Measurements from ENCODE around the gene WDR45B.
A peak's percentile ranks its signal among the peaks of the same experiment; 100 is the strongest.

WDR45B gene

GRCh38 chr17:82648165-82648668, at the start of gene WDR45B:
Gene WDR45B, minus strand, starts transcription at chr17:82648444. Its CDS starts 104 bp downstream, at chr17:82648340.
- peak; percentile 72 to 89 (median 83) for DNase-seq (ENCODE audit: low read depth in 3 of 3)

DNA sequence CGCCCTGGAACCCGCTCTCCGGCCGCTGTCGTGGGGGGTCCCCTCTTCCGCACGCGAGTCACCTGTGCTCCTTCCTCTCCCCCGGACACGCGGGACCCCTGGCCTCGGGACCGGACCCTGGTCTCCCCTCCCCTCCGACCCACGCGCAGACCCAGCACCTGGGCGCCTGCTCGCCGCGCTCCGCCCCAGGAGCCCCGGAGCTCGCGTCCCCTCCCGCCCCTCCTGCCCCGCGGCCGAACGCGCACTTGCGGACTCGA, 49.5 kb upstream of the WDR45B start:
- no peak for DNase-seq (ENCODE audit: low read depth in 3 of 3)

DNA sequence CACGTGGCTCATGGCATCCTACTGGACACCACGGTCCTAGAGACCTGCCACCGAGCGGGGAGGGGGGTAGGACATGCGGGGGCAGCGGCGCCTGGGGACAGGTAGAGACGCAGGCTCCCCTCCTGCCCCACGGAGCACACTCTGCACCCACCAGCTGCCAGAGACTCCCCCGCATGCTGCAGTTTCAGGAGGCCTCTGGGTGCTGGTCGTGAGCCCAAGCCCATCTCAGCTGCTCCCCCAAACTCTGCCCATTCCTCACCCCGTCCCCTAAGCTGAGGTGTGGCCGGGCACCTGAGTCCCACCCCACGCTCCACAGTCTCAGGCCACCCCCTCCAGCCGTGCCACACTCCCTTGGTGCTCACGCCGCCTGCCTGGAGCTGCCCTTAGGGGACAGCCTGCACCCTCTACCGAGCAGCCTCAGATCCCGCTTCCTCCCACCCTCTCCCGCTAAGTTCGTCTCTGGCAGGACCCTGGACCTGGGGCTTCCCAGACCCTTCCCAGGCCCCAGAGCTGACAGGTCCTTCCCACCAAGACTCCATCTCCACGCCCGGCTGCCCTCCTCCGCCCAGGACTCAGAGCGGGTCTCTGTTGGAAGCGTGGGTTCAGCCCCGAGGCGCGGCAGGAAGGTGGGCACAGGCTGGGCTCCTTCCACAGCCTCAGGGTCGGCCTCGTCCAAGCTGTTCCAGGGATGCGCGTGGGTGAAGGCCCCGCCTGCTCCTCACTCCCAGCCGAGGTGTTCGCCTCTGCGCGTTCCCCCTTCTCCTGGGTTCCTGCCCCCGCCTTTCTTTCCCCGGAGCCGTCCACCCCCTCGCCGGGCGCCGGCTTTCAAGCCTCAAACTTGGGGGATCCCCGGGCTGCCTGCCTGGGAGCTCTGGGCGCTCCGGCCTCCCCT, 48.9 kb upstream of the WDR45B start:
- DNase-seq (ENCODE audit: low read depth in 3 of 3): peak in 1 of 3 experiments; percentile 25

DNA sequence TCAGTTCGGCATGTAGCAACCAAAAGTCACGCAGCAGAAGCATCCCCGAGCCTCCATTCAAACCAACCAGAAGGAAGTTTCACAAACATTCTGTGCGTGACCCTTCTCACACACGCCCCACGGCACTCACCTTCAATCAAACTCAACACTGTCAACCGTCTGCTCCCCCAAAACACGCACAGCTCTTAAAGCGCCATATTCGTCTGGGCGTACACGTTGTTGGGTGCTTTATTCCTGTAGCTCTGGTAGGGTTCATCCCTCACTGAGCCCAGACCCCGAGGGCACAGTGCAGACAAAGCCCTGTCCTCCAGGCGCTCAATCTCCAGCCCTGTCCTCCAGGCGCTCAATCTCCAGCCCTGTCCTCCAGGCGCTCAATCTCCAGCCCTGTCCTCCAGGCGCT, 48.0 kb upstream of the WDR45B start:
- no peak for DNase-seq (ENCODE audit: low read depth in 3 of 3)

- DNase-seq (ENCODE audit: low read depth in 3 of 3): no peak
Observed at GRCh38 chr17:82694647-82695046, 46.4 kb upstream of the WDR45B start.

- no peak for DNase-seq (ENCODE audit: low read depth in 3 of 3)
Observed at GRCh38 chr17:82693168-82693867, 45.1 kb upstream of the WDR45B start.

DNA sequence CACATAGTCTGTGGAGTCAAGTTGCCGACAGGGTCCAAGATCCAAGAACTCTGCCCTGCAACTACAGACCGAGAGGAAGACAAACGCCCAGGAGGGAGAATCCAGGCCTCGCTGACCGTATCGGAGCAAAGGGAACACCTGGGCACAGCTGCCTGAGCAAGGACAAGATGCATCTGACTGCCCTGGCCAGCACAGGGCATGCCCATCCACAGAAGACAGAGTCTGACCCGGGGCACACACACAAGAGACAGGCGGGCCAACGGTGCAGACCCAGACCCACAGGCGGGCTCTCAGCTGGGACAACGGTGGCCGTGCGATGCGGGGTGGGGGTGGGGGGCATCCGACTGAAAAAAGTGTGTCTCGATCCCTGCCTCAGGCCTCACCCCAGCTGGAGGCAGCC, 44.0 kb upstream of the WDR45B start:
- DNase-seq (ENCODE audit: low read depth in 3 of 3): no peak

GRCh38 chr17:82691714-82692113, 43.5 kb upstream of the WDR45B start:
- no peak for DNase-seq (ENCODE audit: low read depth in 3 of 3)

DNA sequence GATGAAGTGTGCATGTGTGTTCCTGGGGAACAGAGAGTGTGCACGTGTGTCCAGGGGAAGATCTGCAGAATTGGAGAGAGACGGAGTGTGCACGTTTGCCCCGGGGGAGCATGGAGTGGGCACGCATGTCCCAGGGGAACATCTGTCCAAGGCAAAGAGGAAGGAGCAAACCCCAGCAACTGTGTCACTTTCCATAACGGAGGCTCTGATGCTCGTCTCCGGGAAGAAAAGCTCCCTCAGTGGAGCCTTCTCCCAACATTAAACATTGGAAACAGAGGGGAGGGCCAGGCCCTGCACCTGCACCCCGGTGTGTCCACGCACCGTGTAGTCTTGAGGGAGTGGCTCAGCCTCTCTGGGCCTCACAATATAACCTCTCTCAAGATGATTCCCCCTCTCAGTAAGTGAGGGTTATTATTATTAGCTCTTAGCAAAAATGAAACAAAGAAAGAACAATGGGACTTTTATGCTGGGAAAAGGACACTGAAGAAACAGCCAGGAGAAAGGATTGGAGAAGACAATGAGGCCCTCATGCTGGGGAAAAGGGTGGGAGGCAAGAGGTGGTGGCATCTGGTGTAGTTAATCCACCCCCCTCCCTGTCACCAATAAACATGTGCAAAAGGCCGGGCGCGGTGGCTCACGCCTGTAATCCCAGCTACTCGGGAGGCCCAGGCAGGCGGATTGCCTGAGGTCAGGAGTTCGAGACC, 42.7 kb upstream of the WDR45B start:
- no peak for DNase-seq (ENCODE audit: low read depth in 3 of 3)

- DNase-seq (ENCODE audit: low read depth in 3 of 3): no peak
Observed at GRCh38 chr17:82689077-82689476, 40.8 kb upstream of the WDR45B start.

DNA sequence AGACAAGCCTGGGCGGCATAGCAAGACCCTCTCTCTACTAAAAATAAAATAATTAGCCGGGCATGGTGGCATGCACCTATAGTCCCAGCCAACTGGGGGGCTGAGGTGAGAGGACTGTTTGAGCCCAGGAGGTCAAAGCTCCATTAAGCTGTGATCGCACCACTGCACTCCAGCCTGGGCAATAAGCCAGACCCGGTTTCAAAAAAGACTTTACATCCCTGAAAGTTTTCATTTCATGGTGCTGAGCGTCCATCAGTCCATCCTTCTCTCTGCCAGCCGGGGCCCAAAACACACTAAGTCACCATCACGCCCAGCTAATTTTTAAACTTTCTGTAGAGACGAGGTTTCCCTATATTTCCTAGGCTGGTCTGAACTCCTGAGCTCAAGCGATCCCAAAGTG, 39.6 kb upstream of the WDR45B start:
- DNase-seq (ENCODE audit: low read depth in 3 of 3): no peak

DNA sequence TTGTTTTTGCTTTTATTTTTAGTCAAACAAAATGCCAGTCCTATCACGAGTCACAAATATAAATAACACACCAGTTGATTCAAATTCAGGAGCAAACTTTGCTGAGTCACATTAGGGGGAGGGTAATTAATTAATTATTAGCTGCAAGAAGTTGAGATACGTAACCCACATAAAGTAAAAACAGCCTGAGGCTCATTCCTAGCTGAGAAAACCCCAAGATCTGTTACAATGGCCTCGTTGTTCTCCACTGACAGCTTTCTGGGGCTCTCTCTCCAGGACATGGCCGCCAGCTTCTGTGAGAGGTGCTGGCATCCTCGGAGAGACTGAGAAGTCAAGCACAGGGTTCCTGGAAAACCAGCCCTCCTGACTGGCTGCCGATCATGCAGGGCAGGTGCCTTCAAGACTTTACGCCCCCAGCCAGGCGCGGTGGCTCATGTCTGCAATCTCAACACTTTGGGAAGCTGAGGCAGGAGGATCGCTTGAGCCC, 39.2 kb upstream of the WDR45B start:
- no peak for DNase-seq (ENCODE audit: low read depth in 3 of 3)

GRCh38 chr17:82686366-82687324, 38.4 kb upstream of the WDR45B start:
- no peak for DNase-seq (ENCODE audit: low read depth in 3 of 3)

DNA sequence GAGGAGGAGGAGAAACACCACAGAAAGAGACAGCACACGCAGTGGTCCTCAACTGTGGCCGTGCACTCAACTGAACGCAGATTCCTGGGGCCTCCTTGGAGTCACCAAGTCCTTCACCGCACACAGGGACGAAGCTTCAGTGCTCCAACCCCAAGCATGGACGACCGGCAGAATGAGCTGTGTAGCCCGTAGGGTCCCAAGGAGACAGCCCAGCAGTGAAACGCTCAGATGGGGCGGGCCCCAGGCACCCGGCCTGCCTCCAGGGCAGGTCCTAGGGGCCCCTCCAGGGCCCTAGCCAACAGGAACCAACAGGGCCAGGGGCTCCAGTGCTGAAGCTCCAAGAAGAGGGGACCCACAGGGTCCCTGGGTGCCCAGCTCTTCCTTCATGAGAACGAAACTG, 37.0 kb upstream of the WDR45B start:
- no peak for DNase-seq (ENCODE audit: low read depth in 3 of 3)

DNA sequence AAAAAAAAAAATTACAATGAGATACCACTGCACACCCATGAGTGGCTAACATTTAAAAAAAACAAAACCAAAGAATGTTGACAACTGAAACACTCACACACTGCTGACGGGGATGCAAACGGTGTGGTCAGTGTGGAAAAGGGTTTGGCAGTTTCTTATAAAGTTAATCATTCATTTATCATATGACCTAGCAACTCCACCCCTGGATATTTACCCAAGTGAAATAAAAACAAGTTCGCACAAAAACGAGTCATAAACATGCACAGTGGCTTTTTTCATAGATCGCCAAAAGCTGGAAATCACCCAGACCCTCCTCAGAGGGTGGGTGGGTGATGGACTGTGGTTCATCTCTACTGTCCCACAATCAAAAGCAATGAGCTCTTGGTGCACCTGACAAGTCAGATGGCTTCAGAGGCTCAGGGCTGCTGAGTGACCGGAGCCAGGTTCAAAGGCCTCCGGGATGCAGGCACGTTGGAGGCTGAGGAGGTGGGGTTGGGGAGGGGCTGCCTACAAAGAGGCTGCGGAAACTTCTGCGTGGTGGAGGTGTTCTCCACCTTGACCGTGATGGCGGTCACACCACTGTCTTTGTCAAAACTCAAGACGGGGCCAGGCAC, 36.1 kb upstream of the WDR45B start:
- no peak for DNase-seq (ENCODE audit: low read depth in 3 of 3)

GRCh38 chr17:82683534-82683933, 35.3 kb upstream of the WDR45B start:
- DNase-seq (ENCODE audit: low read depth in 3 of 3): no peak

GRCh38 chr17:82681547-82681946, 33.3 kb upstream of the WDR45B start:
- no peak for DNase-seq (ENCODE audit: low read depth in 3 of 3)

DNA sequence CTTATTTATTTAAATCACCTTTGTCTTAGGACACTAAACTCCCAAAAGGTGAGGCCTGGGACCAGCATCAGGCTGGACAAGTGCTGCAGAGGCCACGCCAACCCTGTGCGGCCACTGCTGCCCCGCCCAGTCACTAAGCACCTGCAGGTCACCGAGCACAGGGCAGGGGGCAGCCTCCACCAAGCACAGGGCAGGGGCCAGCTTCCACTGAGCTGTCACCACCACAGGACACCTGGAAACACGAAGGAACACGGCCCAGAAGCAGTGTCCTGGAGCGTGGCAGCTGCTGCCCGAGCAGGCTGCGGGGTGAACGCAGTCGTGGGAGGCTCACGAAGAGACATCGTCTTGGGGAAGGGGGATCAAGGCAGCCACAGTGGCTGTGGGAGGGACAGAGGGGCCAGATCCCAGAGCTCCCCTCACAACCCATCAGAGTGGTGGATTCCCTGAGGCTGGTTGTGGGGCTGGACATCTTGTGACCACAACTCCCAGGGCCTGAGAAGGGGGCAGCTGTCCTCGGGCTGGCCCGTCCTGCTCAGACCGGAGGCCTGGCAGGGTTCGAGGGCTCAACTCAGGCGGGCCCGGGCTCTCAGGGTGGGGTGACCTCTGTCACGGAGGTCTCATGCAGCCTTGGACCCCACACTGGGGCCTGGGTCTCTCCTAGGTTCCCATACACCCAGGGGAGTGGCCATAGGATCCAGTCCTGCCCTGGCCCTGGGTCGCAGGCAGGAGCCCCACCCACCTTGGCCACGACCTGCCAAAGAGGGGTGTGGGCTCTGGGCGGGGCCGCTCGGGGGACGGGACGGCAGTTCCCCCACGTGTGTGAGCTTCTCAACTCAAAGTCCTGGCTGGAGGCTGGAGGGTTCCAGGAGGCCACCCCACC, 31.6 kb upstream of the WDR45B start:
- no peak for DNase-seq (ENCODE audit: low read depth in 3 of 3)

DNA sequence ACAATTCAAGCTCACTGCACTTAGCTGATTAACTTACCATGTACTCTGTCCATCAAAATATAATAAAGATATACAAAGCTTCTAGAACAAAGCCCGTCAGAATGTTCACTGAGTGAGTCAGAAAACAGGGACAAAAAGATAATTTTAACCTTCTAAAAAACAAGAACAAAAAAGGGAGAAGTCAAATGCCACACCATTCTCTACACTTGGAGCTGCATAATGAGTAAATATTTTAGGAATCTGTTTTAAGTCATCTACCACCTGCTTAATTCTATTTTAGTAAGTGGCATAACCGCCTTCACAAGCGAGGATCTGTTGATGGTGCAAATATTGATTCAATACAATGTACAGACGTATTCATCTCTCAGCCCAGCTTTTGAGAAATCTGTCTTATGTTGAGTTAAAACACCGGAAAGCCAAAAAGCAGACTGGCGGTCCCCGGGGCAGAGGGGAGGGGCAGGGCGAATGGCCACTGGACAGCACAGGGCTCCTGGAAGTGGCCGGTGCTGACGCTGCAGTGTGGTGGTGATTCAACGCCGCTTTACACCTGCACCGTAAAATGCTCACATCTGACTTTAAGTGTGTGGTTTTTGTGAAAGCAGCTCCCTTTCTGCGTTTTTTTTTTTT, 30.1 kb upstream of the WDR45B start:
- DNase-seq (ENCODE audit: low read depth in 3 of 3): no peak

Measured in stimulated activated CD4-positive, alpha-beta T cell treated with anti-CD3 and anti-CD28 coated beads, TNF-alpha, amount 100 ng/mL, for 24 hours (primary cell).